AG20443 (cell line): ENCODE measurements around the gene KDM2A.
"Not testable (repeated sequence)": the region's sequence is repeated elsewhere in the genome, so short reads cannot be mapped to it uniquely, and the experiment has no call there.

Source experiments
- DNase-seq: peaks from one replicate; pipeline ENCODE4 v3.0.0; 2012; ENCODE audit warnings: low spot score, mixed read lengths

Gene KDM2A

GRCh38 chr11:67167719-67168118, 48.7 kb downstream of the KDM2A start:
- DNase-seq: no peak

GRCh38 chr11:67168911-67169310, 49.8 kb downstream of the KDM2A start:
- not testable (repeated sequence) for DNase-seq

- no peak for DNase-seq
Measured at GRCh38 chr11:67174311-67174710, 55.2 kb downstream of the KDM2A start.

DNA sequence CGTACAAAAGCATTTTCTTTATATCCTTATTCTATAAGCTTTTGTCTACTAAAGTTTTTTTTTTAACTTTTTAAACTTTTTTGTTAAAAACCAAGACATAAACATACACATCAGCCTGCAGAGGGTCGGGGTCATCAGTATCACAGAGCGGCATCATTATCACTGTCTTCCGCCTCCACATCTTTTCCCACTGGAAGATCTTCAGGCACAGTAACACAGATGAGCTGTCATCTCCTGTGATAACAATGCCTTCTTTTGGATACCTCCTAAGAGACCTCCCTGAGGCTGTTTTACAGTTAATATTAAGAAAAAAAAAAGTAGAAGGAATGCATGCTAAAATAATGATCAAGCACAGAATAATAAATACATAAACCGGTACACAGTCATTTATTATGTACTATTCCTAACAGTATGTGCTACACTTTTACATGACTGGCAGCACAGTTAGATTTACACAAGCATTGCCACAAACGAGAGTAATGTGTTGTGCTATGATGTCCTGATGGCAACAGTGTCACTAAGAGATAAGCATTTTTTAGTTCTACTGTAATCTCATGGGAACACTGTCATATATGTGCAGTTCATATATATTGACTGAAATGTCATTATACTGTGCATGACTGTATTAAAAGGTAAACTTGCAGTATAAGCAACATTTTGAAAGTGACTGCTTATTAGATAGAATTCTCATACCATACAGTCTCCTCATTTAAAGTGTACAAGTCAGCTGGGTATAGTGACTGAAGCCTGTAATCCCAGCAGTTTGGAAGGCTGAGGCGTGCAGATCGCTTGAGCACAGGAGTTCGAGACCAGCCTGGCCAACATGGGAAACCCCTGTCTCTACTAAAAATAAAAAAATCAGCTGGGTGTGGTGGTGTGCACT, 58.6 kb downstream of the KDM2A start:
- no peak for DNase-seq

DNA sequence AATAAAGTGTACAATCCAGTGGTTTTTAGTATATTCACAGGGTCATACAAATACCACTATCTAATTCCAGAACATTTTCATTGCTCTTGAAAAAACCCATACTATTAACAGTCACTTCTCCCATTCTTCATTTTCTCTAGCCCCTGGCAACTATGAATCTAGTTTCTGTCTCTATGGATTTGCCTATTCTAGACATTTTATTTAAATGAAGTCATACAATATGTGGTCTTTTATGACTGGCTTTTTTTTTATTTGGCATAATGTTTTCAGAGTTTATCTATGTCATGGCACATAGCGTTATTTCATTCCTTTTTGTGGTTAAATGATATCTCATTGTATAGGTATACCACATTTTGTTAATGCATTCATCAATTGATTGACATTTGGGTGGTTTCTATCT, 59.4 kb downstream of the KDM2A start:
- no peak for DNase-seq

- no peak for DNase-seq
Measured at GRCh38 chr11:67178878-67179277, 59.8 kb downstream of the KDM2A start.

DNA sequence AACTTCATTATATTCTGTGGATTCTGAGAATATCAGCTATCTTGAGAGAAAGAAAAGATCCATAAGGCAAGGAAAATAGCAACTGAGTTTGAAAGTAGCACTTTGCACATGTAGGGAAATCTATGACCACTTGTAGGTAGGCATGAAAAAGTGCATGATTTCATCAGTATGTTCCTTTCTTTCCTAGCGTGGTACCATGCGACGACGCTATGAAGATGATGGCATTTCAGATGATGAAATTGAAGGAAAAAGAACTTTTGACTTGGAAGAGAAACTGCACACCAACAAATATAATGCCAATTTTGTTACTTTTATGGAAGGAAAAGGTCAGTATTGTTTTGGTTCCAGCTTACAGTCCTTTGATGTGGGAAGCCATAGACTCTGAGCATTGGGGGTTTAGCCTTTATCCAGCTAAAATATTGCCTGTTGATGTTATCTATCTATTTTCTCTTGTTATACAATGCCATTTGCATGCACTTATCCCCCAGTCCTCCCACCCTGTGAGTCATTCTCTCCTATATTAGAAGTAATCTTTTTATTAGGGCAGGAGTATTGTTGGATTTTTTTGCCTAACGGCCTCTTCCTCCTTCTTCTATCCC, 60.9 kb downstream of the KDM2A start:
- DNase-seq: no peak

DNA sequence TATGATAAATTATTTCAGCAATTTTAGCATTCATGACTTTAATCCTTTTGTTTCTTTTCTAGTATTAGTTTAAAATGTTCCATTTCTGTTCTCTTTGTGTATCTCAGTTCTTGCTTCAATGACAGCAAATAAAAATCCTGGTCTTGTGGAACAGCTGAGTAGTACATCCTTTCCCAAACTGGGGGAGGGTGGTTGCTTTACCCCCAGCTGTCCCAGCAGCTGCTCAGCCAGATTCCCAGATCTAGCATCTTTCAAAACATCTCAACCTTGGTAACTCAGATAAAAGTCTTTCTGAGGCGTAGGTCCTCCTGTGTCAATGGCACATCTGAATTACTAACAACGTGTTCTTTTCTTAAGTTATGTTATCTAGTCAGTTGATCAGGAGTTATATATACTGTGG, 75.0 kb downstream of the KDM2A start:
- DNase-seq: no peak

DNA sequence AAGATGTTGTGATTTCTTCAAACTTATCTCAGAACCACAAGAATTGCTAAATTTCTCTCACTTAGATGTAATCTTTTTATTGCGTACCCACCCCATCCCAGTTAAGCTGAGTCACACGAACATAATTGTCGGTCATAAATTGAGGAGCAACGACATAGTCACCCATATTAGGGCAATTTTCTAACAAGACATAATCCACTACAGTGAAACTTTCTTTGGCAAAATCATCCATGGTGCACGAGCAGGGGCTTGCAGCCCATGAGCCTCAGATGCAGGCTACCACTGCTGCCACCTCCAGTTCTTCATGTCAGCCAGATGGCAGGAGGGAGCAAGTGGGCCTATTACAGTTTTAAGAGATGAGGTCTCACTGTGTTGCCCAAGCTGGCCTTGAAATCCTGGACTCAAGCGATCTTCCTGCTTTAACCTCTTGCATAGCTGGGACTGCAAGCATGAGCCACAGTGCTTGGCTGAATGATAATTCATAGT, 77.0 kb downstream of the KDM2A start:
- peak; percentile 67 for DNase-seq

- no peak for DNase-seq
Measured at GRCh38 chr11:67197606-67198005, 78.5 kb downstream of the KDM2A start.

- not testable (repeated sequence) for DNase-seq
Measured at GRCh38 chr11:67198781-67199180, 79.7 kb downstream of the KDM2A start.

- DNase-seq: no peak
Measured at GRCh38 chr11:67199751-67200150, 80.7 kb downstream of the KDM2A start.

GRCh38 chr11:67202028-67202427, 83.0 kb downstream of the KDM2A start:
- no peak for DNase-seq

GRCh38 chr11:67204822-67205221, 85.8 kb downstream of the KDM2A start:
- DNase-seq: no peak

- not testable (repeated sequence) for DNase-seq
Measured at GRCh38 chr11:67209222-67209621, 90.2 kb downstream of the KDM2A start.

DNA sequence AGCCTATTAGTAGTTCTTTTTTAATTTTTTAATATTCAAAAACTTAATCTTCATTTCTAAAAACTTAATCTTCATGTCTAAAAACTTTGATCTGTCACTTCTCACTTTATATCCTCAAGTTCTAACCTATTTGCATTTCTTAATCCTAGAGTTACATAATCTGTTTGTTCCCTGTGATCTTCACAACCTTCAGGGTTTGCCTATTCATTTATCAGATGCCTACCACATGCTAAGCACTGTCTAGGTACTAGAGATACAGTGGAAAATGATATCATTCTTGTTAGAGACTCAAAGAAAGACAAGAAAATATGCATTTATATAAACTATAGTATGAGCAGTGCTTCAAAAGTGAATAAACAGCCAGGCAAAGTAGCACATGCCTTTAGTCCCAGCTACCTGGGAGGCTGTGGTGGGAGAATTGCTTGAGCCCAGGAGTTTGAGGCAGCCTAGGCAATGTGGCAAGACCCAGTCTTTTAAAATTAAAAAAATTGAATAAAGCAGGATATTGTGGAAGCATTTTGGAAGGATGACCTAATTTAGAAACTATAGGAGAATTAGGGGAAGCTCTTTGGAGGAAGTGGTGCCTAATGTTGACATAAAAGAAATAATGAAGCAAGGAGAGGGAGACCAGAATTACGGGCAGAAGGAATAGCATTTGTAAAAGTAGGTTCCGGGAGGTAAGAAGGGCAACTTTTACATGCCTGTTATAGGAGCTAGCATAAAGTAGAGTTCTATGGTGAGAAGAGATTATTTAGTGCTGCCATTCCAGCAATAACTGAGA, 92.8 kb downstream of the KDM2A start:
- no peak for DNase-seq

DNA sequence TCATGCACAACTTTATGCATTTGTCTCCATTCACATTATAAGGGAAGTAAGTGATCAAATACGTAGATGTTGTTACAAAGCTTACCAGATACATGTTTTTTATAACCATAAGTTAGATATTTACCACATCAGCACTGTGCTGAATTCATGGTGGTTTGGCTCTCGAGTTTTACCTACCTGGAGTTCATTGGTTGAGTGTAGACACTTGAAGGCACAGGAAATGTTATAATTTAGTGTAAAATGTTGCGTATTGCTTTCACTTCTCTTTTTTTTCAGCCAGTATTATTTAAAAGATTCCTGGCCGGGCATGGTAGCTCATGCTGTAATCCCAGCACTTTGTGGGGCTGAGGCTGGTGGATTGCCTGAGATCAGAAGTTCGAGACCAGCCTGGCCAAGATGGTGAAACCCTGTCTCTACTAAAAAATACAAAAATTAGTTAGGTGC, 94.1 kb downstream of the KDM2A start:
- no peak for DNase-seq

- no peak for DNase-seq
Measured at GRCh38 chr11:67227726-67228125, 108.7 kb downstream of the KDM2A start.

DNA sequence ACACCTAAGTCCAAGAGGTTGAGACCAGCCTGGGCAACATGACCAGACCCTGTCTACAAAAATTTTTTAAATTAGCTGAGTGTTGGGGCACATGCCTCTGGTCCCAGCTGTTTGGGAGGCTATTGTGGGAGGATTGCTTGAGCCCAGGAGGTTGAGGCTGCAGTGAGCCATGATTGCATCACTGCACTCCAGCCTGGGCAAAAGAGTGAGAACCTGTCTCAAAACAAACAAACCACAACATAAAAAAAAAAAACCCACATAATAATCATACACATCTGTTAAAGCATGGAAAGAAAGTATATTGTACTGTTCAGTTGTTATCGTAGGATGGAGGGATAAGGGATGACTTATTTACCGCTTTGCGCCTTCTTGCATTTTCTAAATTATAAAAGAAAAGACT, 111.3 kb downstream of the KDM2A start:
- no peak for DNase-seq

GRCh38 chr11:67230886-67231285, 111.8 kb downstream of the KDM2A start:
- DNase-seq: no peak

- DNase-seq: no peak
Measured at GRCh38 chr11:67233584-67234190, 114.6 kb downstream of the KDM2A start.

DNA sequence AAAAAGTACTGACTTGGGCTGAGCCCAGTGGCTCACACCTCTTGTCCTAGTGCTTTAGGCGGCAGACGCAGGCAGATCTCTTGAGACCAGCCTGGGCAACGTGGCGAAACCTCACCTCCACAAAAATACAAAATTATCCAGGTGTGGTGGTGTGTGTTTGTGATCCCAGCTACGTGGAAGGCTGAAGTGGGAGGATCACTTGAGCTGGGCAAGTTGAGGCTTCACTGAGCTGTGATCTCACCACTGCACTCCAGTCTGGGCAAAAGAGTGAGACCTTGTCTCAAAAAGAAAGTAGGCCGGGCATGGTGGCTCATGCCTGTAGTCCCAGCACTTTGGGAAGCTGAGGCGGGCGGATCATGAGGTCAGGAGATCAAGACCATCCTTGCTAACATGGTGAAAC, 115.5 kb downstream of the KDM2A start:
- DNase-seq: not testable (repeated sequence)
